ENCODE data around the gene RASSF8. TPM values are rescaled to one million over a fixed set of nuclear protein-coding genes. Genes with fewer than 3 reads are reported as not detected.

Gene RASSF8
- total and polyA plus RNA-seq, 2 donors (not counting 3 experiments of a cell fraction or from before 2014, with no cell fraction given), result 11.1 to 59.3 TPM

DNA sequence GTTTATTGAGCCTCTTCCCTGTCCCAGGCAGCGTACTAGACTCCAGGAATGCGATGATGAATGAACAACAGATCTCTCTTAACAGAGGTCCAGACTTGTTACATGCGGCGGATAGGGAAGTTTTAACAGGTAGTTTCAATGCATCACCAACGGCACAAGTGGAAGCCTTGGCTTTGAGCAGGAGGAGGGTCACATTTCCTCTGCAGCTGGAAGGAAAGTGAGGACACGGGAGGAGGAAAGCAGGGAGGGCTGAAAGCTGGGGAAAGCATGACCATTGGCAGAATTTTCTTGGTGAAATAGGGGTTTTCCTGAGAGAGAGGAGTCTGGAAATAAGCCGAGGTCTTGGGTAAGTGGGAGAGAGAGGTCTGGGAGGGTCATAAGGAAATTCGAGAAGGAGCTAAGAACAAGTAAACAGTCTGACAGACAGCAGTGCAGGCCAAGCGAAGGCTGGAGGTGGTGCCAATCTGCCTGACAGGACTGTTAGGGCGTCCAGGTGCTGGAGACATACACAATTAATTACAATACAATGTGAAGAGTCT lies 150.9 kb downstream of the RASSF8 start:
- Histone ChIP-seq H3K4me3 (replicated peaks in 1 of 3; ENCODE audit: insufficient read depth in 1 of 3, low read depth in 1 of 3, low read length in 3 of 3) (no peak overlapping the region), H3K27ac (ENCODE audit: insufficient read depth, low read depth, low read length) (no peak overlapping the region), H3K9ac (replicated peaks; ENCODE audit: extremely low read depth, insufficient read depth, low read length) (no peak overlapping the region), H3K27me3 (ENCODE audit: control insufficient read depth in 2 of 2, insufficient read depth in 2 of 2, low read length in 2 of 2) (no peaks in the 10 kb centered on the region), H2AFZ (ENCODE audit: low read depth, low read length) (no peak overlapping the region), H3K79me2 (ENCODE audit: control insufficient read depth, insufficient read depth, low read length) (no peaks in the 10 kb centered on the region), H3K9me3 (replicated peaks; ENCODE audit: control insufficient read depth, insufficient read depth, low read length) (no peaks in the 10 kb centered on the region), H3K4me1 (ENCODE audit: control insufficient read depth, extremely low read depth, insufficient read depth, low read length) (peaks cover 8% of the 10 kb centered on the region), H3K9me1 (replicated peaks; ENCODE audit: control insufficient read depth, extremely low read depth, insufficient read depth, low read length) (no peaks in the 10 kb centered on the region), H3K4me2 (ENCODE audit: insufficient read depth, low read length) (no peak overlapping the region), H3K36me3 (ENCODE audit: control insufficient read depth in 2 of 2, extremely low read depth in 1 of 2, insufficient read depth in 2 of 2, low read length in 2 of 2) (no peaks in the 10 kb centered on the region), H4K20me1 (replicated peaks; ENCODE audit: control insufficient read depth, extremely low read depth, insufficient read depth, low read length) (no peaks in the 10 kb centered on the region)
- TF ChIP-seq POLR2AphosphoS5 (IDR thresholded peaks at IDR 0.05; ENCODE audit: insufficient read depth, low read depth, low read length) (no peak), JUN (IDR thresholded peaks at IDR 0.05; ENCODE audit: borderline replicate concordance, insufficient read depth, insufficient read length, low read depth) (no peak), FOS (IDR thresholded peaks at IDR 0.05; ENCODE audit: borderline replicate concordance, insufficient read depth, low read length) (no peak), GATA2 (IDR thresholded peaks at IDR 0.05; ENCODE audit: insufficient read depth, insufficient read length, low read depth, low read length) (no peak), EZH2 (IDR thresholded peaks at IDR 0.05; ENCODE audit: borderline replicate concordance, low read depth, low read length, severe bottlenecking) (no peak), POLR2A (IDR thresholded peaks at IDR 0.05; ENCODE audit: low read depth, low read length) (no peak), MYC (IDR thresholded peaks at IDR 0.05; ENCODE audit: low read depth, low read length) (no peak)
- TF ChIP-seq, protein P1, sequence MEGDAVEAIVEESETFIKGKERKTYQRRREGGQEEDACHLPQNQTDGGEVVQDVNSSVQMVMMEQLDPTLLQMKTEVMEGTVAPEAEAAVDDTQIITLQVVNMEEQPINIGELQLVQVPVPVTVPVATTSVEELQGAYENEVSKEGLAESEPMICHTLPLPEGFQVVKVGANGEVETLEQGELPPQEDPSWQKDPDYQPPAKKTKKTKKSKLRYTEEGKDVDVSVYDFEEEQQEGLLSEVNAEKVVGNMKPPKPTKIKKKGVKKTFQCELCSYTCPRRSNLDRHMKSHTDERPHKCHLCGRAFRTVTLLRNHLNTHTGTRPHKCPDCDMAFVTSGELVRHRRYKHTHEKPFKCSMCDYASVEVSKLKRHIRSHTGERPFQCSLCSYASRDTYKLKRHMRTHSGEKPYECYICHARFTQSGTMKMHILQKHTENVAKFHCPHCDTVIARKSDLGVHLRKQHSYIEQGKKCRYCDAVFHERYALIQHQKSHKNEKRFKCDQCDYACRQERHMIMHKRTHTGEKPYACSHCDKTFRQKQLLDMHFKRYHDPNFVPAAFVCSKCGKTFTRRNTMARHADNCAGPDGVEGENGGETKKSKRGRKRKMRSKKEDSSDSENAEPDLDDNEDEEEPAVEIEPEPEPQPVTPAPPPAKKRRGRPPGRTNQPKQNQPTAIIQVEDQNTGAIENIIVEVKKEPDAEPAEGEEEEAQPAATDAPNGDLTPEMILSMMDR (IDR thresholded peaks at IDR 0.05; ENCODE audit: extremely low read depth in 1 of 2, insufficient read depth in 1 of 2, low read depth in 1 of 2, low read length in 2 of 2), result no peak
- TF ChIP-seq, protein P2, sequence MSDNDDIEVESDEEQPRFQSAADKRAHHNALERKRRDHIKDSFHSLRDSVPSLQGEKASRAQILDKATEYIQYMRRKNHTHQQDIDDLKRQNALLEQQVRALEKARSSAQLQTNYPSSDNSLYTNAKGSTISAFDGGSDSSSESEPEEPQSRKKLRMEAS (IDR thresholded peaks at IDR 0.05; ENCODE audit: insufficient read depth, insufficient read length), result no peak
- BruUV-seq (replicated peaks), result no TSS peak
- dilution Hi-C loops (cut with MboI; ENCODE audit: extremely low pct_ligation_motif_present, low sequenced_read_pairs), result no loop called here
- no peak for DNase-seq (ENCODE audit: low read depth, low spot score)
- intact Hi-C loops (cut with micrococcal nuclease), result no loop called here
- ChIA-PET POLR2A (no interaction called here), CTCF (interaction anchor here (1.1 kb wide), 1 partner anchor 10 kb away, joined by 3 read pairs; no protein-coding TSS in a partner anchor)
- no peak for FAIRE-seq

Data from endothelial cell of umbilical vein (primary cell).